Mesendoderm (in vitro differentiated cells): ENCODE data around the gene NDNF.
A peak's percentile ranks its signal among the peaks of the same experiment; 100 is the strongest.

Experiments used
- DNase-seq: peaks from one replicate; pipeline ENCODE4 v3.0.0; 2013
- H2AK5ac ChIP-seq: 2 replicates; pipeline ENCODE4 v1.6.1; 2013; ENCODE audit warnings: low read length, inconsistent platforms
- H2BK120ac ChIP-seq: 2 replicates; pipeline ENCODE4 v1.6.1; 2013; ENCODE audit warnings: low read depth, mild to moderate bottlenecking, low read length, moderate library complexity, mixed read lengths
- H2BK15ac ChIP-seq: replicated peaks from 2 replicates; pipeline ENCODE4 v1.6.1; 2013; ENCODE audit warnings: low read depth, mild to moderate bottlenecking, moderate library complexity
- H2BK5ac ChIP-seq: 2 replicates; pipeline ENCODE4 v1.6.1; 2013; ENCODE audit warnings: low read length, inconsistent platforms
- H3K18ac ChIP-seq: 2 replicates; pipeline ENCODE4 v1.6.1; 2013; ENCODE audit warnings: mild to moderate bottlenecking, low read length, mixed read lengths
- H3K23ac ChIP-seq: one replicate; pipeline ENCODE4 v1.6.1; 2013; ENCODE audit warnings: low read length
- H3K27ac ChIP-seq: 2 replicates; pipeline ENCODE4 v1.5.1; 2013; ENCODE audit warnings: low read depth, mild to moderate bottlenecking, inconsistent platforms, low read length, moderate library complexity
- H3K27me3 ChIP-seq: 2 replicates; pipeline ENCODE4 v1.6.1; 2013; ENCODE audit warnings: low read length, control low read depth, mild to moderate bottlenecking, inconsistent platforms; ENCODE audit not compliant: insufficient read depth, poor library complexity
- H3K36me3 ChIP-seq: 2 replicates; pipeline ENCODE4 v1.6.1; 2013; ENCODE audit warnings: low read length, inconsistent platforms; ENCODE audit not compliant: control insufficient read depth, insufficient read depth
- H3K4ac ChIP-seq: one replicate; pipeline ENCODE4 v1.6.1; 2013; ENCODE audit warnings: low read depth, mild to moderate bottlenecking, low read length, moderate library complexity
- H3K4me1 ChIP-seq: 2 replicates; pipeline ENCODE4 v1.6.1; 2013; ENCODE audit warnings: low read depth, low read length, inconsistent platforms; ENCODE audit not compliant: control insufficient read depth
- H3K4me2 ChIP-seq: 2 replicates; pipeline ENCODE4 v1.6.1; 2013; ENCODE audit warnings: low read length
- H3K4me3 ChIP-seq: 2 replicates; pipeline ENCODE4 v1.5.1; 2013; ENCODE audit warnings: mild to moderate bottlenecking, low read length
- H3K56ac ChIP-seq: one replicate; pipeline ENCODE4 v1.6.1; 2013; ENCODE audit warnings: low read length
- H3K79me1 ChIP-seq: 2 replicates; pipeline ENCODE4 v1.6.1; 2013; ENCODE audit warnings: low read length, inconsistent platforms
- H3K79me2 ChIP-seq: 2 replicates; pipeline ENCODE4 v1.6.1; 2013; ENCODE audit warnings: mild to moderate bottlenecking, low read length; ENCODE audit not compliant: control insufficient read depth, insufficient read depth
- H3K9ac ChIP-seq: 2 replicates; pipeline ENCODE4 v1.6.1; 2013; ENCODE audit warnings: low read length, inconsistent platforms
- H4K5ac ChIP-seq: one replicate; pipeline ENCODE4 v1.6.1; 2013; ENCODE audit warnings: low read length
- H4K8ac ChIP-seq: one replicate; pipeline ENCODE4 v1.6.1; 2013; ENCODE audit warnings: low read depth, mild to moderate bottlenecking, control low read depth, low read length, moderate library complexity
- WGBS: extraction: QIAGEN DNeasy Blood & Tissue Kit; methylation state at CpG from one replicate; pipeline ENCODE4 v1.1.7; 2013; ENCODE audit warnings: low lambda C conversion rate, missing lambda C conversion rate; ENCODE audit not compliant: insufficient coverage; ENCODE audit errors: extremely low coverage; 5-methylcytosine and 5-hydroxymethylcytosine counted together

Gene NDNF

GRCh38 chr4:120991885-120992284 is 80.5 kb downstream of the NDNF start:
- H2AK5ac ChIP-seq, result no peak overlapping the region
- H2BK120ac ChIP-seq, result no peak overlapping the region
- peak; percentile 6 for DNase-seq
- no peak overlapping the region for H3K4me3 ChIP-seq
- H3K9ac ChIP-seq, result no peak overlapping the region
- H2BK5ac ChIP-seq, result no peak overlapping the region
- no peak overlapping the region for H4K8ac ChIP-seq
- no peak overlapping the region for H3K4me2 ChIP-seq
- no peak overlapping the region for H3K27ac ChIP-seq
- no peak overlapping the region for H2BK15ac ChIP-seq
- H3K18ac ChIP-seq, result no peak overlapping the region
- H4K5ac ChIP-seq, result no peak overlapping the region
- H3K27me3 ChIP-seq, result no peaks in the 10 kb centered on the region
- no peak overlapping the region for H3K56ac ChIP-seq
- H3K4me1 ChIP-seq, result no peaks in the 10 kb centered on the region
- H3K23ac ChIP-seq, result no peak overlapping the region
- no CpG with 5 or more reads among the region's 2 CpGs for WGBS
- H3K79me1 ChIP-seq, result no peaks in the 10 kb centered on the region
- no peak overlapping the region for H3K4ac ChIP-seq
- no peaks in the 10 kb centered on the region for H3K36me3 ChIP-seq
- no peaks in the 10 kb centered on the region for H3K79me2 ChIP-seq

GRCh38 chr4:120990246-120990645 is 82.1 kb downstream of the NDNF start:
- Histone ChIP-seq H4K8ac (no peak overlapping the region), H3K4ac (no peak overlapping the region), H3K36me3 (no peaks in the 10 kb centered on the region), H3K9ac (no peak overlapping the region), H3K4me1 (no peaks in the 10 kb centered on the region), H2BK120ac (no peak overlapping the region), H3K4me3 (no peak overlapping the region), H3K4me2 (no peak overlapping the region), H3K79me1 (no peaks in the 10 kb centered on the region), H2BK5ac (no peak overlapping the region), H3K79me2 (no peaks in the 10 kb centered on the region), H3K18ac (no peak overlapping the region), H2BK15ac (no peak overlapping the region), H3K23ac (no peak overlapping the region), H4K5ac (no peak overlapping the region), H2AK5ac (no peak overlapping the region), H3K27me3 (no peaks in the 10 kb centered on the region), H3K56ac (no peak overlapping the region), H3K27ac (no peak overlapping the region)
- peak; percentile 12 for DNase-seq
- no CpG with 5 or more reads among the region's 2 CpGs for WGBS
